Fibroblast of mammary gland (primary cell): ENCODE results near the gene NPLOC4.

Experiments used
- DNase-seq: peaks from one replicate; pipeline ENCODE4 v3.0.0-alpha.2; 2010; ENCODE audit warnings: low read depth
- H3K4me3 ChIP-seq: 2 replicates; pipeline ENCODE4 v1.5.1; 2011; ENCODE audit warnings: low read depth, mild to moderate bottlenecking, low read length, moderate library complexity; ENCODE audit not compliant: control insufficient read depth
- CTCF ChIP-seq: conservative IDR thresholded peaks from 2 replicates; pipeline ENCODE4 v1.5.1; 2011; ENCODE audit warnings: low read depth, low read length, inconsistent platforms; ENCODE audit not compliant: control insufficient read depth, insufficient read depth

Gene NPLOC4

GRCh38 chr17:81636505-81637288 is at the start of gene NPLOC4, which contains the start of gene TSPAN10:
NPLOC4 (minus strand) TSS chr17:81637112; CDS start chr17:81636930, 182 bp downstream.
TSPAN10 (plus strand) TSS chr17:81637196; CDS start chr17:81642413, 5,217 bp downstream.
- peak within 1 kb of the TSS; percentile 91 for H3K4me3 ChIP-seq
- DNase-seq, result peak; percentile 78
- TF ChIP-seq CTCF, result no peak

- no peak for DNase-seq
- no peak for TF ChIP-seq CTCF
- H3K4me3 ChIP-seq, result no peak overlapping the region
Measured at GRCh38 chr17:81686614-81687013, 49.7 kb upstream of the NPLOC4 start.

GRCh38 chr17:81685108-81685507 is 48.2 kb upstream of the NPLOC4 start:
- DNase-seq, result peak; percentile 87
- no peak for TF ChIP-seq CTCF
- H3K4me3 ChIP-seq, result peak overlapping the region; percentile 65

- TF ChIP-seq CTCF, result no peak
- DNase-seq, result peak; percentile 93
- H3K4me3 ChIP-seq, result peak overlapping the region; percentile 65
Measured at GRCh38 chr17:81684442-81684911, 47.6 kb upstream of the NPLOC4 start.

GRCh38 chr17:81683584-81684441 is 46.9 kb upstream of the NPLOC4 start, which contains the start of the genes ARL16 and HGS:
ARL16 (minus strand) TSS chr17:81683797; CDS start chr17:81683753, 44 bp downstream.
HGS (plus strand) TSS chr17:81684011; CDS start chr17:81684067, 56 bp downstream.
- DNase-seq, result peak; percentile 99
- TF ChIP-seq CTCF, result no peak
- peak within 1 kb of the TSS; percentile 86 for H3K4me3 ChIP-seq

GRCh38 chr17:81683208-81683583 is 46.3 kb upstream of the NPLOC4 start:
- H3K4me3 ChIP-seq, result peak overlapping the region; percentile 86
- TF ChIP-seq CTCF, result no peak
- peak; percentile 14 for DNase-seq
